HepG2 (cell line): Measurements from ENCODE around the gene SLC66A3. TPM values are rescaled to one million over a fixed set of nuclear protein-coding genes. Genes with fewer than 3 reads are reported as not detected.

Source experiments
- ATAC-seq: fragments of 200-7000 bp; cut with Tn5 transposase; 3 replicates; pipeline ENCODE4 v1.9.1; 2020; ENCODE audit warnings: mild to moderate bottlenecking, moderate library complexity
- BruUV-seq: library from RNA; stranded (reverse); fragments of 400-500 nt; replicated peaks from 2 replicates; lab custom pipeline; 2021; lab: Mats Ljungman, UMichigan
- CTCF ChIA-PET: fragments of 300-600 bp; formaldehyde crosslinking; extraction: SDS; loops from one replicate; lab custom pipeline; 2021; ENCODE audit warnings: low total read pairs, inconsistent platforms, low intra/inter-chr PET ratio; lab: Yijun Ruan, JAX
- POLR2A ChIA-PET: fragments of 350-600 bp; sonication (Branson Sonifier 250); formaldehyde crosslinking; loops from one replicate; lab custom pipeline; 2020; ENCODE audit warnings: antibody characterized with exemption, inconsistent platforms; lab: Yijun Ruan, JAX
- DNase-seq: peaks from one replicate; pipeline ENCODE4 v3.0.0-alpha.2; 2015; ENCODE audit warnings: low spot score
- FAIRE-seq: peaks from 3 replicates; lab custom pipeline; 2011; peaks lifted over from hg19 to GRCh38; lab: Jason Lieb, UNC
- H2AFZ ChIP-seq: one replicate; pipeline ENCODE4 v1.6.1; 2011; ENCODE audit warnings: low read length, inconsistent platforms
- H3K27ac ChIP-seq: fragments of 300-600 bp; 3 replicates; pipeline ENCODE4 v1.8.0; 2011; ENCODE audit warnings: mixed run types, mild to moderate bottlenecking, mixed read lengths, low read length, inconsistent platforms; ENCODE audit not compliant: insufficient read depth; ENCODE audit errors: extremely low read length
- H3K27me3 ChIP-seq, 2 experiments: fragments of 200-600 bp in 1 of 2; 2 replicates in 1 of 2; 3 replicates in 1 of 2; pipeline versions ENCODE4 v1.6.0 to v1.8.0; 2011; ENCODE audit warnings: low read length in 2 of 2, mild to moderate bottlenecking in 2 of 2, moderate library complexity in 2 of 2, inconsistent platforms in 1 of 2; ENCODE audit not compliant: insufficient read depth in 2 of 2, control insufficient read depth in 1 of 2
- H3K36me3 ChIP-seq, 2 experiments: fragments of 200-600 bp in 1 of 2; replicated peaks in 1 of 2; 2 replicates in 1 of 2; 3 replicates in 1 of 2; pipeline versions ENCODE4 v1.5.1 to v1.8.0; 2011; ENCODE audit warnings: low read length in 2 of 2, inconsistent platforms in 1 of 2; ENCODE audit not compliant: insufficient read depth in 2 of 2, control insufficient read depth in 1 of 2
- H3K4me1 ChIP-seq: 2 replicates; pipeline ENCODE4 v1.5.1; 2012; ENCODE audit warnings: low read length, inconsistent platforms; ENCODE audit not compliant: insufficient read depth
- H3K4me2 ChIP-seq: 2 replicates; pipeline ENCODE4 v1.6.0; 2011; ENCODE audit warnings: low read depth, low read length, inconsistent platforms
- H3K4me3 ChIP-seq, 3 experiments: fragments of 200-600 bp in 1 of 3; sonication (generic), shearing (Covaris generic) in 1 of 3; replicated peaks in 1 of 3; 2 replicates each; pipeline ENCODE4 v1.5.1; 2011 to 2016; ENCODE audit warnings: low read length in 3 of 3, inconsistent platforms in 2 of 3, low read depth in 2 of 3, mild to moderate bottlenecking in 2 of 3, control low read depth in 1 of 3, mixed read lengths in 1 of 3; ENCODE audit not compliant: insufficient read depth in 1 of 3
- H3K79me2 ChIP-seq: one replicate; pipeline ENCODE4 v1.6.1; 2011; ENCODE audit warnings: low read length, inconsistent platforms; ENCODE audit not compliant: insufficient read depth
- H3K9ac ChIP-seq: 2 replicates; pipeline ENCODE4 v1.6.0; 2011; ENCODE audit warnings: mild to moderate bottlenecking, low read depth, low read length, inconsistent platforms; ENCODE audit not compliant: insufficient read depth
- H3K9me3 ChIP-seq: 2 replicates; pipeline ENCODE4 v1.5.1; 2012; ENCODE audit warnings: mild to moderate bottlenecking, low read length
- H4K20me1 ChIP-seq: 2 replicates; pipeline ENCODE4 v1.6.0; 2011; ENCODE audit warnings: inconsistent platforms, mild to moderate bottlenecking, low read length, moderate library complexity; ENCODE audit not compliant: insufficient read depth
- AGO2 ChIP-seq: fragments of 200-400 bp; formaldehyde crosslinking; optimal IDR thresholded peaks from 2 replicates; pipeline ENCODE3; 2017; ENCODE audit warnings: mild to moderate bottlenecking, low read depth, low read length, moderate library complexity
- ATM ChIP-seq: fragments of 450-650 bp; IDR thresholded peaks from 2 replicates; pipeline ENCODE4 v1.7.1; 2017; ENCODE audit warnings: mild to moderate bottlenecking, borderline replicate concordance
- CAMTA2 ChIP-seq: sonication (generic); formaldehyde crosslinking; IDR thresholded peaks from 2 replicates; pipeline ENCODE4 v1.4.0; 2020; ENCODE audit warnings: mild to moderate bottlenecking, missing genetic modification reagents, borderline replicate concordance
- CEBPB ChIP-seq: IDR thresholded peaks from 2 replicates; pipeline ENCODE4 v1.6.1; 2011; ENCODE audit warnings: low read depth, low read length, improper control_type of control experiment, borderline replicate concordance
- CSRNP2 ChIP-seq: sonication (generic); formaldehyde crosslinking; conservative IDR thresholded peaks from 2 replicates; pipeline ENCODE4 v1.8.0; 2022; ENCODE audit warnings: low read depth, missing genetic modification reagents
- ELF3 ChIP-seq: IDR thresholded peaks from 2 replicates; pipeline ENCODE4 v1.6.1; 2016; ENCODE audit warnings: missing genetic modification reagents, missing compliant biosample characterization
- GFI1 ChIP-seq: sonication (generic); formaldehyde crosslinking; IDR thresholded peaks from 2 replicates; pipeline ENCODE4 v1.5.0; 2020; ENCODE audit warnings: missing genetic modification reagents, mild to moderate bottlenecking, borderline replicate concordance
- PBX2 ChIP-seq: IDR thresholded peaks from 2 replicates; pipeline ENCODE4 v1.6.1; 2016; ENCODE audit warnings: control low read depth
- POLR2A ChIP-seq, 2 experiments: IDR thresholded peaks; 2 replicates each; pipeline ENCODE4 v1.6.1; 2011; ENCODE audit warnings: low read depth in 2 of 2, low read length in 2 of 2, mild to moderate bottlenecking in 1 of 2, moderate library complexity in 1 of 2; ENCODE audit not compliant: insufficient read depth in 1 of 2
- POLR2AphosphoS2 ChIP-seq: IDR thresholded peaks from 2 replicates; pipeline ENCODE4 v1.6.1; 2011; ENCODE audit warnings: low read depth, low read length, improper control_type of control experiment
- RFX5 ChIP-seq: IDR thresholded peaks from 2 replicates; pipeline ENCODE4 v1.6.1; 2011; ENCODE audit warnings: low read depth, low read length, improper control_type of control experiment
- YY1 ChIP-seq: IDR thresholded peaks from 2 replicates; pipeline ENCODE4 v1.6.1; 2011; ENCODE audit warnings: low read length, low read depth, moderate library complexity, mild to moderate bottlenecking; ENCODE audit not compliant: insufficient read depth, insufficient replicate concordance
- ZBTB39 ChIP-seq: sonication (generic); formaldehyde crosslinking; IDR thresholded peaks from 2 replicates; pipeline ENCODE4 v1.5.0; 2020; ENCODE audit warnings: missing genetic modification reagents
- ZNF235 ChIP-seq: sonication (generic); formaldehyde crosslinking; IDR thresholded peaks from 2 replicates; pipeline ENCODE4 v1.8.1; 2023; ENCODE audit warnings: mild to moderate bottlenecking, missing genetic modification reagents, borderline replicate concordance
- ZNF460 ChIP-seq: sonication (generic); formaldehyde crosslinking; IDR thresholded peaks from 2 replicates; pipeline ENCODE4 v1.5.1; 2020; ENCODE audit warnings: missing genetic modification reagents, mild to moderate bottlenecking, borderline replicate concordance
- ZNF777 ChIP-seq: sonication (generic); formaldehyde crosslinking; IDR thresholded peaks from 2 replicates; pipeline ENCODE4 v1.4.0; 2020; ENCODE audit warnings: missing genetic modification reagents
- ZNF83 ChIP-seq: sonication (generic); formaldehyde crosslinking; IDR thresholded peaks from 2 replicates; pipeline ENCODE4 v1.4.0; 2020; ENCODE audit warnings: missing genetic modification reagents, mild to moderate bottlenecking, borderline replicate concordance
- ZZZ3 ChIP-seq: sonication (generic); formaldehyde crosslinking; IDR thresholded peaks from 2 replicates; pipeline ENCODE4 v1.4.0; 2020; ENCODE audit warnings: missing genetic modification reagents, mild to moderate bottlenecking, borderline replicate concordance
- WGBS: methylation state at CpG from one replicate; pipeline ENCODE4 v1.1.6; 2017; ENCODE audit warnings: low lambda C conversion rate; 5-methylcytosine and 5-hydroxymethylcytosine counted together
- in situ Hi-C: cut with HindIII; loops from 2 replicates; pipeline ENCODE4 v1.10.0; 2017; ENCODE audit warnings: low pct_unique_long_range_greater_than_20kb; ENCODE audit not compliant: extremely low pct_ligation_motif_present
- intact Hi-C: fragments of 100-400 bp; cut with micrococcal nuclease; formaldehyde crosslinking; loops from one replicate; pipeline ENCODE4 v1.10.0; 2022; ENCODE audit not compliant: unreplicated experiment
- polyA plus RNA-seq, 8 experiments: library from polyadenylated mRNA; depleted of rRNA in 3 of 8; stranded (reverse) in 7 of 8; unstranded in 1 of 8; fragments of >200 nt; fragmentation: Illumina TruSeq in 4 of 8; extraction: Trizol in 4 of 8; gene quantifications; 2 replicates each; pipeline versions ENCODE4 v1.2.1 to v1.2.3, GENCODE V29; 2011 to 2016; ENCODE audit warnings: low read depth in 4 of 8, missing spikeins in 1 of 8, mixed read lengths in 1 of 8; ENCODE audit not compliant: insufficient read depth in 1 of 8
- total RNA-seq, 5 experiments: library from RNA; depleted of rRNA; stranded (reverse); fragments of >200 nt; fragmentation: Illumina TruSeq; extraction: Trizol; gene quantifications; 2 replicates each; pipeline ENCODE4 v1.2.3, GENCODE V29; 2016; ENCODE audit warnings: low read depth in 1 of 5

The SLC66A3 gene
- total and polyA plus RNA-seq, 2 of the 13 experiments (the other 11 are each of a cell fraction or from before 2014, with no cell fraction given) = 2.2 to 3.7 TPM

- Histone ChIP-seq H3K9ac (no peak overlapping the region), H4K20me1 (no peaks in the 10 kb centered on the region), H3K9me3 (no peaks in the 10 kb centered on the region), H3K4me2 (no peak overlapping the region), H3K36me3 (peaks cover 4 to 14% of the 10 kb centered on the region in 2 experiments), H3K27ac (no peak overlapping the region), H3K79me2 (no peaks in the 10 kb centered on the region), H3K27me3 (no peaks in the 10 kb centered on the region), H2AFZ (no peak overlapping the region), H3K4me1 (0 out of 2 replicates have a peak, but pooled peaks cover 13% of the 10 kb centered on the region), H3K4me3 (no peak overlapping the region)
- DNase-seq (peak; percentile 38), FAIRE-seq (no peak), ATAC-seq (peak; percentile 11)
- in situ Hi-C loops = no loop called here
- POLR2A ChIA-PET = interaction anchor here (0.6 kb wide), 1 partner anchor 19 kb away, joined by 3 read pairs; no protein-coding TSS in a partner anchor
- no TSS peak for BruUV-seq
- 62% methylated on average over 5 of the region's 5 CpGs for WGBS
- intact Hi-C loops = loop anchor here (5.0 kb wide), 1 partner anchor 46 kb away; a partner anchor contains a TSS
- CTCF ChIA-PET = no interaction called here
- no peak for TF ChIP-seq ZNF83
- no peak for TF ChIP-seq ELF3 (CRISPR knock-in tag)
- no peak for TF ChIP-seq CSRNP2 (CRISPR knock-in tag)
- TF ChIP-seq RFX5 = no peak
- no peak for TF ChIP-seq PBX2
- TF ChIP-seq ZBTB39 = no peak
- no peak for TF ChIP-seq GFI1 (CRISPR knock-in tag)
- no peak for TF ChIP-seq ZNF777 (CRISPR knock-in tag)
- peak; percentile 21 for TF ChIP-seq YY1
- peak in 1 of 2 experiments; percentile 26; a peak in 1 of 4 replicates for TF ChIP-seq POLR2A (IDR thresholded peaks at IDR 0.05; ENCODE audit: insufficient read depth in 1 of 2, low read depth in 2 of 2, low read length in 2 of 2)
- TF ChIP-seq ZNF235 (CRISPR knock-in tag) = no peak
- no peak for TF ChIP-seq ATM
- no peak for TF ChIP-seq ZZZ3 (CRISPR knock-in tag)
- TF ChIP-seq POLR2AphosphoS2 = peak; percentile 81; the same call in 1 of the 2 replicates
- TF ChIP-seq AGO2 = peak; percentile 44
- TF ChIP-seq CAMTA2 (CRISPR knock-in tag) = no peak
- TF ChIP-seq CEBPB = 0 out of 2 replicates have a peak, but pooled peaks have one; percentile 61
- no peak for TF ChIP-seq ZNF460 (CRISPR knock-in tag)
These were observed 22.8 kb downstream of the SLC66A3 start for GRCh38 chr2:11177871-11178690.
